HEK293T (cell line): ENCODE measurements around the gene KLHL15.

Experiments used
- FOXA1 ChIP-seq: fragments of 450-650 bp; IDR thresholded peaks from 2 replicates; pipeline ENCODE4 v1.6.1; 2016; ENCODE audit warnings: mild to moderate bottlenecking
- SUZ12 ChIP-seq: fragments of 450-650 bp; IDR thresholded peaks from 2 replicates; pipeline ENCODE4 v1.6.1; 2016; ENCODE audit warnings: mild to moderate bottlenecking

DNA sequence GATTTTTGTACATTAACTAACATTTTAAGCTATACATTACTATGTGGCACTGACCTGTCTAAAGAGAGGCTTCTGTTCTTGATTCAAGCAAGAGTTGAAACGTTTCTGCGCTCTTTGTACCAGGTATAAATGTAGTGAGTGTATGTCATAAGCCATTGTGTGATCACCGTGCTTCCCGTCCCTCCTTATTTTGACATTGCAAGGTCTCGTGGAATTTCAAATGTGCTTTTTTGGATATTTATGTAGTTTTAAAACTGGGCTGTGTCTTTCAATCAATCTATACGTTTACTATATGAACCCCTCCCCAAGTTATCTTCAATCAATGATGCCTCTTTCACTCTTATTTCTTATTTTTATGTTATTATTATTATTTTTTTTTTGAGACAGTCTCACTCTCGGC, at the start of gene KLHL15:
- TF ChIP-seq SUZ12 (no peak), FOXA1 (no peak)
